Renal pelvis (tissue), 4 donors: Measurements from ENCODE around the gene HBG2. TPM values are rescaled to one million over a fixed set of nuclear protein-coding genes. Genes with fewer than 3 reads are reported as not detected.
"Not testable (repeated sequence)": the region's sequence is repeated elsewhere in the genome, so short reads cannot be mapped to it uniquely, and the experiment has no call there.

Experiments
- DNase-seq: peaks from one replicate; pipeline ENCODE4 v3.0.0-alpha.2; 2013
- polyA plus RNA-seq, 3 donors: library from polyadenylated mRNA; unstranded; fragments of 120-200 nt; gene quantifications; one replicate each; pipeline ENCODE4 v1.2.1, GENCODE V29; 2013; ENCODE audit not compliant: insufficient read length in 3 of 3

The HBG2 gene
- polyA plus RNA-seq, 3 donors: 1,217 to 2,022 (median 1,324) TPM

GRCh38 chr11:5285703-5286340 is 31.2 kb upstream of the HBG2 start:
- DNase-seq: no peak

DNA sequence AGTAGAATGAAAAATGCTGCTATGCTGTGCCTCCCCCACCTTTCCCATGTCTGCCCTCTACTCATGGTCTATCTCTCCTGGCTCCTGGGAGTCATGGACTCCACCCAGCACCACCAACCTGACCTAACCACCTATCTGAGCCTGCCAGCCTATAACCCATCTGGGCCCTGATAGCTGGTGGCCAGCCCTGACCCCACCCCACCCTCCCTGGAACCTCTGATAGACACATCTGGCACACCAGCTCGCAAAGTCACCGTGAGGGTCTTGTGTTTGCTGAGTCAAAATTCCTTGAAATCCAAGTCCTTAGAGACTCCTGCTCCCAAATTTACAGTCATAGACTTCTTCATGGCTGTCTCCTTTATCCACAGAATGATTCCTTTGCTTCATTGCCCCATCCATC is 30.1 kb upstream of the HBG2 start:
- no peak for DNase-seq

DNA sequence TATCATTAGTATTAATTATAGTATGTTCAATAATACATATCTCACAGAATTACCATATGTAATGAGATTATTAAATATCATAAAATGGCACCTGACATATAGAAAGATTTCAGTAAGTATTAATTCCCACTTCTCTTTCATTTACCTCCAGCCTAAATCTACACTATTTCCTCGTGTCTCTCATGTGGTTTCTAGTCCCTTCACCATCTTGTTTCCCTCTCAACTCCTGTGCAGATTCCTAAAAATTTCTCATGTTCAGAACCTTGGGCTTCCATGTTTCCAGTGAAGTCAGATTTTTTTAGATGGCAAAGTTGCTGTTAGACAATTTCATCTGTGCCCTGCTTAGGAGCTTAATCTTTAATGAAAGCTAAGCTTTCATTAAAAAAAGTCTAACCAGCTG is 29.3 kb upstream of the HBG2 start:
- no peak for DNase-seq

DNA sequence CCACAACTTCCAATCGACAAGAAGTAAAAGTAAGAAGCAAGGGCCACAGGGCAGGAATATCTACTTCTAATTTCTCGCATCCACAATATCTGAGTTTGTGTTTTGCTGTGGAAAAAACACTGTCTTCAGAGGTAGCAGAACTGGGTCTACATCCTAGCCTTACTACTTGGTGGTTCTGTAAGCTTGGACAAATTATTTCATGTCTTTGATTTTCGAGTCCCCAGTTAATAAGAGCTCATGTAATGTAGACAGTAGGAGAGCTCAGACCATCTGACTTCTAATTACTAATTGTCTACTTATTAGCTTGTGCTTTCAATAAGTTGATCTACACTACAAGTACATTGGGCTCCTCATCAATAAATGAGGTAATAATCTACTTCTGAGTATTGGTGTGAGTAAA is 28.5 kb upstream of the HBG2 start:
- no peak for DNase-seq

DNA sequence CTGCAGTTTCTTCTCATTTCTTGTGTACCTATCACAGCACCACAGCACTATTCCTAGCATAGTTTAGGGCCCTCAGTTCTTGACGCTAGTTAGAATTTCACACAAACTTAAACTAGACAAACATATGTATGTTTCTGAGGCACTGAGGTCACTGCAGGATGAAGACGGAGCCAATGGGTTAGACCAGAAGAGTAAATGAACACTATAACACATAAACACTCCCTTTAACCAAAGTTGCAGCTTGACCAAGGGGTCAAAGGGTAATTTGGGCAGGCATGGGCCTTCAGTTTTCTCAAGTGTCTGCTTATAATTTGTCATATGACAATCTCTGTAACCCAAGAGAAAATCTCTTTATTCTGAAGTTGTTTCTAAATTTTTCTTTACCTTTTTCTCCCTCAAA is 28.0 kb upstream of the HBG2 start:
- no peak for DNase-seq

- no peak for DNase-seq
These were observed 27.0 kb upstream of the HBG2 start for GRCh38 chr11:5281596-5281995.

DNA sequence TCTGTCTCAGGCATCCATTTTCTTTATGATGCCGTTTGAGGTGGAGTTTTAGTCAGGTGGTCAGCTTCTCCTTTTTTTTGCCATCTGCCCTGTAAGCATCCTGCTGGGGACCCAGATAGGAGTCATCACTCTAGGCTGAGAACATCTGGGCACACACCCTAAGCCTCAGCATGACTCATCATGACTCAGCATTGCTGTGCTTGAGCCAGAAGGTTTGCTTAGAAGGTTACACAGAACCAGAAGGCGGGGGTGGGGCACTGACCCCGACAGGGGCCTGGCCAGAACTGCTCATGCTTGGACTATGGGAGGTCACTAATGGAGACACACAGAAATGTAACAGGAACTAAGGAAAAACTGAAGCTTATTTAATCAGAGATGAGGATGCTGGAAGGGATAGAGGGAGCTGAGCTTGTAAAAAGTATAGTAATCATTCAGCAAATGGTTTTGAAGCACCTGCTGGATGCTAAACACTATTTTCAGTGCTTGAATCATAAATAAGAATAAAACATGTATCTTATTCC is 26.1 kb upstream of the HBG2 start:
- DNase-seq: no peak

- no peak for DNase-seq
These were observed 25.0 kb upstream of the HBG2 start for GRCh38 chr11:5279471-5280090.

- no peak for DNase-seq
These were observed 23.3 kb upstream of the HBG2 start for GRCh38 chr11:5277807-5278382.

DNA sequence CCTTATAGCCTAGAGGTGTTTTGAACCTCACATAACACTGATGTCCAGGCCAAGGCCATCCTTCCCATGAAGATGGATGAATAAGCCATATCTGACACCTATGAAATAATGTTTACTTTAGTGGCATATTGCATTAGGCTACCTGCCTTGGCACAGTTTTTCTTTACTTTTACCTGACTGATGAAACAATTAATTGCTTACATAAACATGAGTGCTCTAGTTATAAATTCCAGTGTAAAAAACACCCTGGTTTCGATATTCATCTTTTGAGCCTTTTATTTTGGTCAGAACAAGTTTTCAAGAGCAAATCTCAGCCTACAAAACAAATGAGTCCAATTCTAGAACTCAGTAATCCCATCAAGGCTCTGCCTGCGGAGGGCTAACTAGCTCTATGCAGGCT is 22.1 kb upstream of the HBG2 start:
- DNase-seq: no peak

GRCh38 chr11:5275369-5276110 is 21.0 kb upstream of the HBG2 start:
- no peak for DNase-seq

DNA sequence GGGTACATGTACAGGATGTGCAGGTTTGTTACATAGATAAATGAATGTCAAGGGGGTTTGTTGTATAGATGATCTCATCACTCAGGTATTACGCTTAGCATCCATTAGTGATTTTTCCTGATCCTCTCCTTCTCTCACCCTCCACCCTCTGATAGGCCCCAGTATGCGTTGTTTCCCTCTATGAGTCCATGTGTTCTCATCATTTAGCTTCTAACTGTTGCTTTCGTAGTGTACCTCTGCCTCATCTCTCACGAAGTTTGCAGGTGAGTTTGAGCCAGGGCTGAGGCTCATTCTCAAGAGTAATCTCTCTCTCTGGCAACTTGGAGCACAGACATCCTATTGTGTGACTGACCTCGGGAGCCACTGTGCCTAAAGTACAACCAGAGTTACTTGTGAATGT is 19.8 kb upstream of the HBG2 start:
- DNase-seq: no peak

DNA sequence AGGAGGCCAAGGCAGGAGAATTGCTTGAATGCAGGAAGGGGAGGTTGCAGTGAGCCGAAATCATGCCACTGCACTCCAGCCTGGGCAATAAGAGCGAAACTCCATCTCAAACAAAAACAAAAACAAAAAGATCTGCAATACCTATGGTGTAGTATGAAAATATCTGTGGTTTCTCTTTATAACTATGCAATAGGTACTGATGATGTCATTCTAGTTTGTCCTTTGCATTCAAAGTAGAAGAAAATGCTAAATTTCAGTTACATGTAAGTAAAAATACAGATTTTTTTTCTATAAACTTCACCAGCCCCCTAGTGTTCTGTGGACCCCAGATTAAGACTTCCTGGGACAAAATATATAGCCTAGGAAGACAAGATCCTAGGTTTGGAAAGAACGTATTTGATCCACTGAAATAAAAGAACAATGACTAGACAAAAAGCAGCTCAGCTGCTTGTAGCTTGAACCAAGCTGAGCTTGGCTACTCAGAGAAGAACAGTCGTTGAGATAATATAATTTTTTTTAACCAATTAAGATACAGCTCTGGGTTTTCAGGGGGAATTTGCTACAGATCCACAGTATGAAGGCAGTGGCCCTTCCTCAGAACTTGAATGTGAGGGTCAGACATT is 17.9 kb upstream of the HBG2 start:
- no peak for DNase-seq

- no peak for DNase-seq
These were observed 15.2 kb upstream of the HBG2 start, which contains the start of gene HBE1 for GRCh38 chr11:5269715-5270147. TSS of gene HBE1 (minus strand) at chr11:5269945. CDS start at chr11:5269890, 55 bp downstream.

DNA sequence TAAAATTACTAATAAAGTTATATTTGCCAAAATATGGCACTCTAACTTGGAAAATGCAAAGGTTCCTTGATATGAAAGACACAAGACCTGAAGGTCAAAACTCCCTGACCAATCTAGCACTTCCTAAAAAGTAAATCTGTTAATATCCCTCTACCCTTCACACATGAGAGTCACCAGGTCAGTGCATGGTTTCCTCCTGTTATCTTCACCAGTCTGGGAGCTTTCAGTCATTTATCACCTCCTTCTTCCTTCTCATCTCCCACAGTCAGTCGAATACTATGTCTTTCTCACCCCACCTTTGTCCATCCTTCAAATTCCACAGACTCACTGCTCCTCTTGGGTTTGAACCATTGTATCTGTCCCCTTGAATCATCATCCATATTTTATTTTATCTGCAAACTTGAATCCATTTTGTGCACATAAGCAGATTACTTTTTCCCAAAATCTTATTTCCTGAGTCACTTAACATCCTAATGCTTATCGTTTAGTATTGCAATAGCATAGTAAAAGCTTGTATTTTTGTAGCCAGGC is 12.5 kb upstream of the HBG2 start:
- no peak for DNase-seq

- no peak for DNase-seq
These were observed 12.0 kb upstream of the HBG2 start for GRCh38 chr11:5266609-5267008.

GRCh38 chr11:5265832-5266231 is 11.3 kb upstream of the HBG2 start:
- no peak for DNase-seq

- DNase-seq: no peak
These were observed 4.1 kb upstream of the HBG2 start for GRCh38 chr11:5258543-5259262.

DNA sequence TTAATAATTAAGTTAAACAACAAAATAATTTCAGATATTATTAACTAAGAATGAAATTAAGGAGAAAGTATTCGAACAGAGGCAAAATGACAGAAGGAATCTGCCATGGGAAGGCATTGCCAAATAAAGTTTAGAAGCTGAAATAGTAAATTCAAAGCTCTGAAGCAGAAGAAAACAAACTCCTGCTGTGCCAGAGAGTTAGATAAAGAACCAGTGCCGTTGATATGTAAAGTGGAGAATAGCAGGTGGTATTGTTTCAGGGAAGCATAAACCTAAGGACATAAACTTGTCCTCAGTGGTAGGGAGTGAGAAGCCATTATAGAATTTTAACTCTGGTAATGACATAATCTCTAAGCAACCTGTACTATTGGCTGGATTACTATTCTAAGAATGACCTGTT is 2.7 kb upstream of the HBG2 start:
- no peak for DNase-seq

DNA sequence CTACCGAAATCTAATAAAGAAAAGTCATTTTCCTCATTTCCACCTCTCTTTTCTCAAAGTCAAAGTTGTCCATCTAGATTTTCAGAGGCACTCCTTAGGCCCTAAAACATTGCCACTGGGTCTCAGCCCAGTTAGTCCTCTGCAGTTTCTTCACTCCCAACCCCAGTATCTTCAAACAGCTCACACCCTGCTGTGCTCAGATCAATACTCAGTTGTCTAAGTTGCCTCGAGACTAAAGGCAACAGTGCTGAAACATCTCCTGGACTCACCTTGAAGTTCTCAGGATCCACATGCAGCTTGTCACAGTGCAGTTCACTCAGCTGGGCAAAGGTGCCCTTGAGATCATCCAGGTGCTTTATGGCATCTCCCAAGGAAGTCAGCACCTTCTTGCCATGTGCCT is 558 bp downstream of the HBG2 start:
- DNase-seq: not testable (repeated sequence)

DNA sequence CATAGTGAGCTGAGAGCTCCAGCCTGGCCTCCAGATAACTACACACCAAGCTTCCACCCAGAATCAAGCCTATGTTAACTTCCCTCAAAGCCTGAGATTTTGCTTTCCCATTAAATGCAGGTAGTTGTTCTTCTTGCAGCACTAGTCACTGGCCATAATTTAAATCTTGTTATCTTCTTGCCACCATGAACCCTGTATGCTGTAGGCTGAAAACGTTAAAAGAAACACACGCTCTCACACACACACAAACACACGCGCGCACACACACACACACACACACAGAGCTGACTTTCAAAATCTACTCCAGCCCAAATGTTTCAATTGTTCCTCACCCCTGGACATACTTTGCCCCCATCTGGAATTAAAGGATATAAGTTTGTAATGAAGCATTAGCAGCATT is 1.1 kb downstream of the HBG2 start:
- DNase-seq: not testable (repeated sequence)
